ENCODE results near the gene DGKK.

Gene DGKK

GRCh38 chrX:50447535-50447934 lies 23.1 kb downstream of the DGKK start:
- no peak for ATAC-seq
- TF ChIP-seq GLIS3 (CRISPR knock-in tag; IDR thresholded peaks at IDR 0.05), result no peak
- no peak for TF ChIP-seq ZFP3 (CRISPR knock-in tag; IDR thresholded peaks at IDR 0.05)
- TF ChIP-seq CSDC2 (CRISPR knock-in tag; IDR thresholded peaks at IDR 0.05), result no peak

GRCh38 chrX:50442426-50443116 lies 28.1 kb downstream of the DGKK start:
- ATAC-seq, result no peak
- TF ChIP-seq ZNF565 (CRISPR knock-in tag; conservative IDR thresholded peaks at IDR 0.05; ENCODE audit: low read depth), result no peak
- TF ChIP-seq OSR1 (CRISPR knock-in tag; IDR thresholded peaks at IDR 0.05), result no peak
- TF ChIP-seq GLIS3 (CRISPR knock-in tag; IDR thresholded peaks at IDR 0.05), result no peak
- TF ChIP-seq SNAI2 (CRISPR knock-in tag; IDR thresholded peaks at IDR 0.05), result no peak
- TF ChIP-seq, protein P1, sequence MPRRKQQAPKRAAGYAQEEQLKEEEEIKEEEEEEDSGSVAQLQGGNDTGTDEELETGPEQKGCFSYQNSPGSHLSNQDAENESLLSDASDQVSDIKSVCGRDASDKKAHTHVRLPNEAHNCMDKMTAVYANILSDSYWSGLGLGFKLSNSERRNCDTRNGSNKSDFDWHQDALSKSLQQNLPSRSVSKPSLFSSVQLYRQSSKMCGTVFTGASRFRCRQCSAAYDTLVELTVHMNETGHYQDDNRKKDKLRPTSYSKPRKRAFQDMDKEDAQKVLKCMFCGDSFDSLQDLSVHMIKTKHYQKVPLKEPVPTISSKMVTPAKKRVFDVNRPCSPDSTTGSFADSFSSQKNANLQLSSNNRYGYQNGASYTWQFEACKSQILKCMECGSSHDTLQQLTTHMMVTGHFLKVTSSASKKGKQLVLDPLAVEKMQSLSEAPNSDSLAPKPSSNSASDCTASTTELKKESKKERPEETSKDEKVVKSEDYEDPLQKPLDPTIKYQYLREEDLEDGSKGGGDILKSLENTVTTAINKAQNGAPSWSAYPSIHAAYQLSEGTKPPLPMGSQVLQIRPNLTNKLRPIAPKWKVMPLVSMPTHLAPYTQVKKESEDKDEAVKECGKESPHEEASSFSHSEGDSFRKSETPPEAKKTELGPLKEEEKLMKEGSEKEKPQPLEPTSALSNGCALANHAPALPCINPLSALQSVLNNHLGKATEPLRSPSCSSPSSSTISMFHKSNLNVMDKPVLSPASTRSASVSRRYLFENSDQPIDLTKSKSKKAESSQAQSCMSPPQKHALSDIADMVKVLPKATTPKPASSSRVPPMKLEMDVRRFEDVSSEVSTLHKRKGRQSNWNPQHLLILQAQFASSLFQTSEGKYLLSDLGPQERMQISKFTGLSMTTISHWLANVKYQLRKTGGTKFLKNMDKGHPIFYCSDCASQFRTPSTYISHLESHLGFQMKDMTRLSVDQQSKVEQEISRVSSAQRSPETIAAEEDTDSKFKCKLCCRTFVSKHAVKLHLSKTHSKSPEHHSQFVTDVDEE (CRISPR knock-in tag; IDR thresholded peaks at IDR 0.05), result no peak
- TF ChIP-seq TCF4 (CRISPR knock-in tag; IDR thresholded peaks at IDR 0.05; ENCODE audit: borderline replicate concordance), result no peak
- no peak for TF ChIP-seq ZC3H10 (CRISPR knock-in tag; IDR thresholded peaks at IDR 0.05)
- TF ChIP-seq ZNF70 (CRISPR knock-in tag; IDR thresholded peaks at IDR 0.05), result no peak
- TF ChIP-seq ISL1 (CRISPR knock-in tag; IDR thresholded peaks at IDR 0.05), result no peak
- TF ChIP-seq PPARA (CRISPR knock-in tag; IDR thresholded peaks at IDR 0.05; ENCODE audit: borderline replicate concordance), result no peak
- no peak for TF ChIP-seq ZFP3 (CRISPR knock-in tag; IDR thresholded peaks at IDR 0.05)
- no peak for TF ChIP-seq TOX (CRISPR knock-in tag; IDR thresholded peaks at IDR 0.05; ENCODE audit: borderline replicate concordance)
- no peak for TF ChIP-seq BACH2 (CRISPR knock-in tag; IDR thresholded peaks at IDR 0.05; ENCODE audit: borderline replicate concordance)

DNA sequence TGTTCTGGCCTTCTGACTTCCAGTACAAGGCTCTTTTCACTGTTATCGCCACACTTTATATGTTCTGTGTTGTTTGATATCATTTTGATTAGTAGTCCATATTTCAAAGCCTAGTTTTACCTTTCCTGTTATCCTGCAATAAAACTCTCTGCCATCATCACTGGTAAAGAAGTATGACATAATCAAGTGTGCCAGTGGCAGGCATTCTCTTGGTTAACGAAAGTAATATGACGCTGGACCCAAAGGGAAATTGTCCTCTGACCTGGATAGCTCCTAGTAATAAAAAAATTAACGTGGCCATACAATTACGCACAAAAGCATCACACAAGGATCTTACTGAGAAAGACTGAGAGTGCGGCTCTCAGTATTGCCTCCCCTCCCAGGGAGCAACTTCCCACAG lies 33.8 kb downstream of the DGKK start:
- no peak for ATAC-seq
- TF ChIP-seq ZNF70 (CRISPR knock-in tag; IDR thresholded peaks at IDR 0.05), result no peak
- no peak for TF ChIP-seq SNAI2 (CRISPR knock-in tag; IDR thresholded peaks at IDR 0.05)
- TF ChIP-seq PPARA (CRISPR knock-in tag; IDR thresholded peaks at IDR 0.05; ENCODE audit: borderline replicate concordance), result no peak
- TF ChIP-seq, protein P2, sequence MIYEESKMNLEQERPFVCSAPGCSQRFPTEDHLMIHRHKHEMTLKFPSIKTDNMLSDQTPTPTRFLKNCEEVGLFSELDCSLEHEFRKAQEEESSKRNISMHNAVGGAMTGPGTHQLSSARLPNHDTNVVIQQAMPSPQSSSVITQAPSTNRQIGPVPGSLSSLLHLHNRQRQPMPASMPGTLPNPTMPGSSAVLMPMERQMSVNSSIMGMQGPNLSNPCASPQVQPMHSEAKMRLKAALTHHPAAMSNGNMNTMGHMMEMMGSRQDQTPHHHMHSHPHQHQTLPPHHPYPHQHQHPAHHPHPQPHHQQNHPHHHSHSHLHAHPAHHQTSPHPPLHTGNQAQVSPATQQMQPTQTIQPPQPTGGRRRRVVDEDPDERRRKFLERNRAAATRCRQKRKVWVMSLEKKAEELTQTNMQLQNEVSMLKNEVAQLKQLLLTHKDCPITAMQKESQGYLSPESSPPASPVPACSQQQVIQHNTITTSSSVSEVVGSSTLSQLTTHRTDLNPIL (CRISPR knock-in tag; IDR thresholded peaks at IDR 0.05; ENCODE audit: low read depth), result no peak
- no peak for TF ChIP-seq BACH2 (CRISPR knock-in tag; IDR thresholded peaks at IDR 0.05; ENCODE audit: borderline replicate concordance)
- TF ChIP-seq ZFP3 (CRISPR knock-in tag; IDR thresholded peaks at IDR 0.05), result no peak
- no peak for TF ChIP-seq OSR1 (CRISPR knock-in tag; IDR thresholded peaks at IDR 0.05)
- TF ChIP-seq TOX (CRISPR knock-in tag; IDR thresholded peaks at IDR 0.05; ENCODE audit: borderline replicate concordance), result no peak
- TF ChIP-seq TCF4 (CRISPR knock-in tag; IDR thresholded peaks at IDR 0.05; ENCODE audit: borderline replicate concordance), result no peak
- no peak for TF ChIP-seq CSDC2 (CRISPR knock-in tag; IDR thresholded peaks at IDR 0.05)
- no peak for TF ChIP-seq ESRRG (CRISPR knock-in tag; IDR thresholded peaks at IDR 0.05)
- TF ChIP-seq, protein P3, sequence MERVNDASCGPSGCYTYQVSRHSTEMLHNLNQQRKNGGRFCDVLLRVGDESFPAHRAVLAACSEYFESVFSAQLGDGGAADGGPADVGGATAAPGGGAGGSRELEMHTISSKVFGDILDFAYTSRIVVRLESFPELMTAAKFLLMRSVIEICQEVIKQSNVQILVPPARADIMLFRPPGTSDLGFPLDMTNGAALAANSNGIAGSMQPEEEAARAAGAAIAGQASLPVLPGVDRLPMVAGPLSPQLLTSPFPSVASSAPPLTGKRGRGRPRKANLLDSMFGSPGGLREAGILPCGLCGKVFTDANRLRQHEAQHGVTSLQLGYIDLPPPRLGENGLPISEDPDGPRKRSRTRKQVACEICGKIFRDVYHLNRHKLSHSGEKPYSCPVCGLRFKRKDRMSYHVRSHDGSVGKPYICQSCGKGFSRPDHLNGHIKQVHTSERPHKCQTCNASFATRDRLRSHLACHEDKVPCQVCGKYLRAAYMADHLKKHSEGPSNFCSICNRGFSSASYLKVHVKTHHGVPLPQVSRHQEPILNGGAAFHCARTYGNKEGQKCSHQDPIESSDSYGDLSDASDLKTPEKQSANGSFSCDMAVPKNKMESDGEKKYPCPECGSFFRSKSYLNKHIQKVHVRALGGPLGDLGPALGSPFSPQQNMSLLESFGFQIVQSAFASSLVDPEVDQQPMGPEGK (CRISPR knock-in tag; IDR thresholded peaks at IDR 0.05; ENCODE audit: borderline replicate concordance), result no peak
- TF ChIP-seq ZC3H10 (CRISPR knock-in tag; IDR thresholded peaks at IDR 0.05), result no peak

DNA sequence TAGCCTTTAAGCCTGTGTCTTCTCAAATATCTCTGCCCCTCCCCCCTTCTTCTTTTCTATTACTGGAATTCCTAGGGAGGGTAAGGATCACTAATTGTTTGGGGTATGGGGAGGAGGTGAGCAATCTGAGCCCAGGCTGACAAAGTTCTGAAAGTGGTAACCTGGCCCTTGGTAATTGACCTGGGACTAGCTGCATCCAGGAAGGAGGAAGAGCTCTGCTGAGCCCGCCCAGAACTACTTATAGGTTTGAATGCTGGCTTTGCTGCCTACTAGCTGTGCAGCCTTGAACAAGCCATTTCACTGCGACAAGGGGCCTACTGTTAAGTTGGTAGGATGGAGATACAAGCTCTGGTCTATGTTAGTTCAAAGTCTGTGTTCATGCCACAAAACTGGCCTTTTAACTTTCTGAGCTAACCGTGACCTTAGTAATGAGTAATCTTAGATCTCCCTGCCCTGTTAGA lies 37.8 kb downstream of the DGKK start:
- ATAC-seq, result no peak

More for the DNA sequence above, 37.8 kb downstream of the DGKK start:
- TF ChIP-seq OSR1 (CRISPR knock-in tag; IDR thresholded peaks at IDR 0.05) (no peak), ISL1 (CRISPR knock-in tag; IDR thresholded peaks at IDR 0.05) (no peak), ZNF565 (CRISPR knock-in tag; conservative IDR thresholded peaks at IDR 0.05; ENCODE audit: low read depth) (no peak), GLIS3 (CRISPR knock-in tag; IDR thresholded peaks at IDR 0.05) (no peak), TCF4 (CRISPR knock-in tag; IDR thresholded peaks at IDR 0.05; ENCODE audit: borderline replicate concordance) (no peak), CSDC2 (CRISPR knock-in tag; IDR thresholded peaks at IDR 0.05) (no peak), RARB (CRISPR knock-in tag; IDR thresholded peaks at IDR 0.05) (no peak), BACH2 (CRISPR knock-in tag; IDR thresholded peaks at IDR 0.05; ENCODE audit: borderline replicate concordance) (no peak), SNAI2 (CRISPR knock-in tag; IDR thresholded peaks at IDR 0.05) (no peak)
- TF ChIP-seq, protein P3 (CRISPR knock-in tag; IDR thresholded peaks at IDR 0.05; ENCODE audit: borderline replicate concordance), result no peak

Measured in SK-N-SH treated with all-trans-retinoic acid at 6 μM for 48 hours (cell line).